ENCODE measurements around the gene ALKBH6. TPM values are rescaled to one million over a fixed set of nuclear protein-coding genes. Genes with fewer than 3 reads are reported as not detected.

Gene ALKBH6
- 10 to 100 TPM; 25.3 to 31.5 (median 28.5) TPM for total RNA-seq (2021; fragmentation: NEBNext Ultra II Directional; extraction: Animal tissue kit (Norgen Biotek cat#: 25700))
- long read RNA-seq, transcript ALKBH6-202 (7 exons, 973 nt), result major isoform, 18 of 30 reads
- long read RNA-seq, partial matches to known transcripts, result 0 of 30 reads
- long read RNA-seq, other reads (novel, unspliced or antisense), result 8 of 30 reads

DNA sequence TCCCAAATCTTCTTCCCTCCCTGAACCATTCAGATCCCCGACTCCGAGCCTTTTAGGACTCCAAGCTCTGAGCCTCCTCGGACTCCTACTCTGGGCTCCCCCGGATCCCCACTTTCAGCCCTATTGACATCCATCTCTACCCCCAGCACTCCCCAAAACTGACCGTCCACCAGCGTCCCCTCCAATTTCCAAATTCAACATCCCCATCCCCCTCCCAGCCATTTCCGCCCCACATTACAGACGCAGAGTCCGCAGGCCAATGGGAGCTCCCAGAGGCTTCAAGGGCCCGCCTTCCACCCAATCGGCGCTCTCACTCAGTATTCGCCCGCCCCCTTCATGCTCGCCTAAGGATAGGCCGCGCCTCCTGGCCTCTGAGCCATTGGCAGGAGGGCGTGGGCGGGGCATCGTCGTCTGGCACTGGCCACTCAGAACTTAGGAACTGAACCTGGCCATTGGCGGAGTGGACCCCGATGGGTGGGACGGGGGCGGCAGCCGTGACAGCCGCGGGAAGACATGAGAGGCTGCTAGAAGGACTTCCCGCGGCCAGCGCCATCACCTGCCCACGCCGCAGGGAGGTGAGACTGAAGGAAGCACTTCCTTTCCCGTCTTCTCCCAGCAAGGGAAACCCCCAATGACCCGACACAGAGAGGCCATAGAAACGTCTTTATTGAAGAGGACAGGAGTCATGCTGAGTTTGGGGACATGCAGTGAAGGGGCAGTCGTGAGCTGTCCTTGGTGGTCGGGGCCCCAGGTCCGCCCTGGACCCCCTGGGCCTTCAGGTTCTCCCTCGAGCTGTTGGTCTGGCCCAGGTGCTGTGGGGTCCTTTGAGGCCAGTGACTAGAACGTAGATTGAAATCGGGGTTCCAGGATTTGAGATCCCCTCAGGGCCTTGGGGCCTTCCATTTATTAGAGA is at the start of gene ALKBH6:
TSS of gene ALKBH6 (minus strand) at position 202 of the 913 bp plus-strand sequence. CDS start 816 bp downstream, outside the sequence.
- no peaks in the 10 kb centered on the region for H3K9me3 Mint-ChIP-seq
- H3K4me1 Mint-ChIP-seq (ENCODE audit: low read depth), result peaks cover 34% of the 10 kb centered on the region
- no peaks in the 10 kb centered on the region for H3K36me3 Mint-ChIP-seq (ENCODE audit: low read depth)
- TF ChIP-seq CTCF (IDR thresholded peaks at IDR 0.05), result no peak
- peak within 1 kb of the TSS; percentile 99 for H3K4me3 Mint-ChIP-seq
- peak; percentile 98 for DNase-seq
- H3K27ac Mint-ChIP-seq, result peak within 1 kb of the TSS; percentile 91
- H3K27me3 Mint-ChIP-seq (ENCODE audit: insufficient read depth), result peaks cover 5% of the 10 kb centered on the region

- no peaks in the 10 kb centered on the region for H3K27me3 Mint-ChIP-seq (ENCODE audit: insufficient read depth)
- no peak overlapping the region for H3K4me3 Mint-ChIP-seq
- peaks cover 25% of the 10 kb centered on the region; the same call in 1 of the 2 replicates for H3K36me3 Mint-ChIP-seq (ENCODE audit: low read depth)
- TF ChIP-seq CTCF (IDR thresholded peaks at IDR 0.05), result no peak
- H3K4me1 Mint-ChIP-seq (ENCODE audit: low read depth), result peaks cover 8% of the 10 kb centered on the region
- DNase-seq, result no peak
- H3K9me3 Mint-ChIP-seq, result no peaks in the 10 kb centered on the region
- H3K27ac Mint-ChIP-seq, result no peak overlapping the region
These were observed 47.4 kb upstream of the ALKBH6 start for GRCh38 chr19:36061367-36061766.

- TF ChIP-seq CTCF (IDR thresholded peaks at IDR 0.05), result peak; percentile 76
- Mint-ChIP-seq H3K27me3 (ENCODE audit: insufficient read depth) (no peaks in the 10 kb centered on the region), H3K36me3 (ENCODE audit: low read depth) (peaks cover 16% of the 10 kb centered on the region; the same call in 1 of the 2 replicates), H3K9me3 (no peaks in the 10 kb centered on the region), H3K4me3 (no peak overlapping the region), H3K4me1 (ENCODE audit: low read depth) (peaks cover 18% of the 10 kb centered on the region), H3K27ac (no peak overlapping the region)
- peak; percentile 38 for DNase-seq
These were observed 46.4 kb upstream of the ALKBH6 start for GRCh38 chr19:36060430-36060829.

DNA sequence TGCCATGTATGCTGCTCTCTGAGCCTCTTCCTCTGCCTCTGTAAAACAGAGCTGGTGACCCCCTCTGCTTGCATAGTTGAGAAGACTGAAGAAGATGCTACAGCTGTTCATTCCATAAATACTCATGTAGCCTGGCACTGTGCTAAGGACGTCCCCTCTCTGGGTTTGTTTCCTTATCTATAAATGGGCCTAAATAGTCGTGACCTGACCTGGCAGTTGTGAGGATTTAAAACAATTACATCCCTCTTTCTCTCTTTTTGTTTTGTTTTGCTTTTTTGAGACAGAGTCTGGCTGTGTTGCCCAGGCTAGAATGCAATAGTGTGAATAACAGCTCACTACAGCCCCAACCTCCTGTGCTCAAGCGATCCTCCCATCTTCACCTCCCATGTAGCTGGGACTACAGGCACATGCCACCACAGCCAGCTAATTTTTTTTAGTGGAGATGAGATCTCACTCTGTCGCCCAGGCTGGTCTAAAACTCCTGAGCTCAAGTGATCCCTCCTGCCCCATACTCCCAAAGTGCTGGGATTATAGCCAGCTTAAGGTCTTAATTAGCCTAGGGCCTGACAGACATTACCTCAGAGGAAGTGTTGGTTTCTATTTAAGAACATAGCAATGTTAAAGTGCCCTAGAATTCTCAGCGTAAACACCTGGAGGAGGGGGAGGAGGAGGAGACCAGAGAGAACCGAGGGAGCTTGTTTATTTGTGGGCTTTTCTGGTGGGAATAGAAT is 45.3 kb upstream of the ALKBH6 start:
- Mint-ChIP-seq H3K9me3 (no peaks in the 10 kb centered on the region), H3K36me3 (ENCODE audit: low read depth) (peaks cover 10% of the 10 kb centered on the region; the same call in 1 of the 2 replicates), H3K27ac (no peak overlapping the region), H3K27me3 (ENCODE audit: insufficient read depth) (no peaks in the 10 kb centered on the region; the same call in 1 of the 2 replicates), H3K4me3 (no peak overlapping the region), H3K4me1 (ENCODE audit: low read depth) (peaks cover 20% of the 10 kb centered on the region)
- no peak for DNase-seq
- TF ChIP-seq CTCF (IDR thresholded peaks at IDR 0.05), result no peak

GRCh38 chr19:36058481-36059179 is 44.6 kb upstream of the ALKBH6 start:
- TF ChIP-seq CTCF (IDR thresholded peaks at IDR 0.05), result no peak
- Mint-ChIP-seq H3K9me3 (no peaks in the 10 kb centered on the region), H3K36me3 (ENCODE audit: low read depth) (peaks cover 7% of the 10 kb centered on the region; the same call in 1 of the 2 replicates), H3K4me1 (ENCODE audit: low read depth) (peaks cover 20% of the 10 kb centered on the region), H3K27ac (no peak overlapping the region), H3K4me3 (no peak overlapping the region), H3K27me3 (ENCODE audit: insufficient read depth) (no peaks in the 10 kb centered on the region; the same call in 1 of the 2 replicates)
- no peak for DNase-seq
